GM08714 (cell line): ENCODE measurements around the gene PCK2.

ENCODE experiments used
- H3K4me3 ChIP-seq: fragments of 200-500 bp; sonication (Bioruptor generic); 2 replicates; pipeline ENCODE4 v1.5.1; 2014; ENCODE audit warnings: mild to moderate bottlenecking, low read length, inconsistent platforms
- ZNF274 ChIP-seq: IDR thresholded peaks from 2 replicates; pipeline ENCODE4 v1.6.1; 2012; ENCODE audit warnings: mild to moderate bottlenecking, low read depth, low read length

PCK2 gene

GRCh38 chr14:24136684-24137528 lies 42.8 kb downstream of the PCK2 start:
- H3K4me3 ChIP-seq, result peak overlapping the region; percentile 69
- no peak for TF ChIP-seq ZNF274

DNA sequence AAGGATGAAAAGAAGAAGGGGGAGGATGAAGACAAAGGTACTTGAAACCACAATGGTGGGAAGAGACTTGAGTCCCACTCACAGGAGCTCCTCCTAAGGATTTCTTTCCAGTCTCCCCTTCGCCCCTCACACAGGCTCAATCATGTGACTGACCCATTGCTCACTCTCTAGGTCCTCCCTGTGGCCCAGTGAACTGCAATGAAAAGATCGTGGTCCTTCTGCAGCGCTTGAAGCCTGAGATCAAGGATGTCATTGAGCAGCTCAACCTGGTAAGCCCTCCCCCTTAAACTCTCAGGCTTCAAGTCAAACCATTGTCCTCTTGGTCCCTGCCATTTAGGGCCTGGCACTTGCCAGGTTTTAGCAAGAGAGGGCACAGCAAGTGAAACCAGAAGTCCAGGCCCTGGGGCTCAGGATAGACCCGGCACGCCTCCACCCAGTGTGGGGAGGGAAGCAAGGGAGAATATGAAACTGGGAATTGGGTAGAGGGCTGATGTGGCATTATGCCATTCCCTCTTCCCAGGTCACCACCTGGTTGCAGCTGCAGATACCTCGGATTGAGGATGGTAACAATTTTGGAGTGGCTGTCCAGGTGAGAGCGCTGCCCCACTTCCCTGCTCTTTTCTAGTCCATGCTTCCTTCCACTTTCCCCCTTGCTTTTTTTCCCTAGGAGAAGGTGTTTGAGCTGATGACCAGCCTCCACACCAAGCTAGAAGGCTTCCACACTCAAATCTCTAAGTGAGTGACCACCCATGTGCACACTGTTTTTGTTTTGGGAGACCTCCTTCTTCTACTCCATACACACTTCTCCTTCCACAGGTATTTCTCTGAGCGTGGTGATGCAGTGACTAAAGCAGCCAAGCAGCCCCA lies 43.7 kb downstream of the PCK2 start:
- no peak for TF ChIP-seq ZNF274
- H3K4me3 ChIP-seq, result peak overlapping the region; percentile 69; the same call in 1 of the 2 replicates

DNA sequence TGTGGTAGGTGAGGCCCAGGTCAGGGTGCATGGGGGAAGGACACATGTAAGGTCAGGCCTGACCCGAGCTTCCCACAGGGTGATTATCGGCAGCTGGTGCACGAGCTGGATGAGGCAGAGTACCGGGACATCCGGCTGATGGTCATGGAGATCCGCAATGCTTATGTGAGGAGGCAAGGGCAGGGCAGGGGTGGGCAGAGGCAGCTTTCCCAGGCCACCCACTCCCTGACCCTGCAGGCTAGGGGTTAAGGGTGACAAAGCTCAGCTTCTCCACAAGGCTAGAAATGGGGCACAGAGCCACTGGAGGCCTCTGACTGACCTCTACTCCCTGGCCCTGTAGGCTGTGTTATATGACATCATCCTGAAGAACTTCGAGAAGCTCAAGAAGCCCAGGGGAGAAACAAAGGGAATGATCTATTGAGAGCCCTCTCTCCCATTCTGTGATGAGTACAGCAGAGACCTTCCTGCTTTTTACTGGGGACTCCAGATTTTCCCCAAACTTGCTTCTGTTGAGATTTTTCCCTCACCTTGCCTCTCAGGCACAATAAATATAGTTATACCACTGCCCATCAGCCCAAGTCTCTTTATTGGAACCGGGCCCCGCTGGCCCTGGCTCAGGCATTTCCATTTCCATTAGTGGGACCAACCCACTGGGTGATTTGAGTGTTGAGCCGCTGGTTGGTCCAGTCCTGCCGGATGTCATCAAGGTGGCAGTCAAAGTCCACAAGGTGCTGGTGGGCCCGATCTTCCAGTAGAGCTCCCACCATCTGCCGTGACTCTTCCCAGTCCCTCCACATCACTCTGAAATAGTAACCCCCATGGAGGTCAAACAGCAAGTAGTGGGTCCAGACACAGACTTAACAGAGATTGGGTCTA lies 44.5 kb downstream of the PCK2 start:
- TF ChIP-seq ZNF274, result no peak
- no peak overlapping the region for H3K4me3 ChIP-seq

- no peak for TF ChIP-seq ZNF274
- H3K4me3 ChIP-seq, result peak overlapping the region; percentile 15; the same call in 1 of the 2 replicates
These were observed 45.3 kb downstream of the PCK2 start for GRCh38 chr14:24139272-24139934.

DNA sequence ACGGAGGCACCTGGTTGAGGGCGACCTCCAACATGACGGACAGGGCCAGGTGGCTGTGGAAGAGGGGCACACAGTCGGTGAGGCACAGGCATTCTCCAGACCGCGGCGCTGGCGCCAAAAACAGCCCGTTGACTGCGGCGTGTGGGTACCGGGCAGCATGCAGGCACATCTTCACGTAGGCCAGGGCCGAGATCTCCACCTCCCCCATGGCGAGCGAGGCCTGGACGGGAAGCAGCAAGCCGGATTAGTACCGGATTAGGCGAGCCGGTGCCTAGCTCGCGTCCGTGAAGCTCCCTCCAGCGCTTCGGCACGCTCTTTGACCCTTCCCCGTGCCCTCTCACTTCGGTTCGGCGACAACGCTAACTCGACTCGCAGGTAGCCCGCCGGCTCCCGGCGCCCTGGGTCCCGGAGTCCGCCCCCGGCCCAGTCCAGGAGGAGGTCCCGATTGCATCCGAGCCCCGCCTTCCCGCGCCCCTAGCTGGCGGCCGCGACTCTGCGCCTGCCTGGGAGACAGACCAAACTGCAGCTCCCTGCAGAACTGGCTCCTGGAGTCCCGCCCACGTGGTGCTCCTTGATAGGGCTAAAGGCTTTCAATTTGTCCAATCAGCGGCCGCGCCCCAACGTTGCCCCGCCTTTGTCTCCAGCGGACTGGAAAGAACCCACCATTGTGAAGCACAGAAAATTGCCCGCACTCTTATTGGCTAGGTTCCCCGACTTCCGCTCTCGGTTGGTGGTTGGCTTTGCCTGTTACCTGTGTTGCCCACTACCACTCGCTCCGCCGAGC lies 47.2 kb downstream of the PCK2 start, which contains the start of gene EMC9:
TSS of gene EMC9 (minus strand) at position 495 of the 784 bp plus-strand sequence. CDS start at position 208, 287 bp downstream.
- TF ChIP-seq ZNF274, result no peak
- peak within 1 kb of the TSS; percentile 93 for H3K4me3 ChIP-seq

DNA sequence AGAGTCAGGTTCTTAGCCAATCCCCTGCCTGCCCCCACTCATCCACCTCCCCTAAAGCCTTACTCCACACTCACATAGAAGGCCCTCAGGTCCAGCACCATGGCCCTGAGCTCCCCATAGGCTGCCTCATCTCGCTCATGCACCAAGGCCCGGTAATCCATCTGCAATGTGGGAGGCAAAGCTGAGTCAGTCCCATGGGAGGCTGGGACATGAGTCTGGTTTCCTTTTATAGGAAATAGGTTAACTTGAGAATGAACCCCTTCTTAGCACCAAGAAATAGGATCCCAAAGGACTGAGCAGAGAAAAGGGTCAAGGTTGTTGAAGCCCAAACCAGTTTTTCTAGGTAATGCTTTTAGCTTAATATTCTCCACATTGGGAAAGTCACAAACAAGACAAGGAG lies 49.4 kb downstream of the PCK2 start:
- TF ChIP-seq ZNF274, result no peak
- H3K4me3 ChIP-seq, result no peak overlapping the region

DNA sequence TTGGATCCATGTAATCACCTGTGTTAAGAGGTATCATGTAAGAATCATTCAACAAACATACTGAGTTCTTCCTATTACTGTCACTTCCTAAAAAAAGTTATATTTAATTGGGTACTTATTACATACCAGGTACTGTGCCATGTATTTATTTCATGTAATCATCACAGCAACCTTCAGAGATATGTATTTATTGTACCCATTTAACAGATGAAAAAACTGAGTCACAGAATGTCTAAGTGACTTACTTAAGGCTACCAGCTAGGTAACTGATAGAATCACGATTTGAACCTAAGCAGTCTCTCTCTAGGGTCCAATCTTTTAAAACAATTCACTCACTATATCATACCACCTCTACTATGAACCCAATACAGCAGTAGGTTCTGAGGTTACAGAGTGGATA lies 50.3 kb downstream of the PCK2 start:
- H3K4me3 ChIP-seq, result no peak overlapping the region; the same call in 1 of the 2 replicates
- TF ChIP-seq ZNF274, result no peak

DNA sequence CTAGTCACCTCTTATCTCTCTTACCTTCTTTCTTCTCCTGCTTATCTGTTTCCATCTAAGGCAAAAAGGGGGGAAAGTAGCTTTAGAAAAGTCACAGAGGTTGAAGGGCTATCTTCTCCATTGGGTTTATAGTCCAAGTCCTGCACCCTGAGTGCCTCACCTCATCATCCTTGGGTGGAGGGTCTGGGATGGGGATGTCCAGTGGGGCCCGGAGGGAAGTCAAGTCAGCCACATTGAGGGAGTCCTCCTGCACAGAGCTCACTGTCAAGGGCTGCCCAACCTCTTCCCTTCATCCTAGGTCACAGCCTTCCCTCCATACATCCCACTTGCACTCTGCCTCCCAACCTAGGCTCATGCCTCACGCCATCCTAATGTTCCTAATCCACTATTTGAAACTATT lies 51.1 kb downstream of the PCK2 start:
- TF ChIP-seq ZNF274, result no peak
- H3K4me3 ChIP-seq, result peak overlapping the region; percentile 96

DNA sequence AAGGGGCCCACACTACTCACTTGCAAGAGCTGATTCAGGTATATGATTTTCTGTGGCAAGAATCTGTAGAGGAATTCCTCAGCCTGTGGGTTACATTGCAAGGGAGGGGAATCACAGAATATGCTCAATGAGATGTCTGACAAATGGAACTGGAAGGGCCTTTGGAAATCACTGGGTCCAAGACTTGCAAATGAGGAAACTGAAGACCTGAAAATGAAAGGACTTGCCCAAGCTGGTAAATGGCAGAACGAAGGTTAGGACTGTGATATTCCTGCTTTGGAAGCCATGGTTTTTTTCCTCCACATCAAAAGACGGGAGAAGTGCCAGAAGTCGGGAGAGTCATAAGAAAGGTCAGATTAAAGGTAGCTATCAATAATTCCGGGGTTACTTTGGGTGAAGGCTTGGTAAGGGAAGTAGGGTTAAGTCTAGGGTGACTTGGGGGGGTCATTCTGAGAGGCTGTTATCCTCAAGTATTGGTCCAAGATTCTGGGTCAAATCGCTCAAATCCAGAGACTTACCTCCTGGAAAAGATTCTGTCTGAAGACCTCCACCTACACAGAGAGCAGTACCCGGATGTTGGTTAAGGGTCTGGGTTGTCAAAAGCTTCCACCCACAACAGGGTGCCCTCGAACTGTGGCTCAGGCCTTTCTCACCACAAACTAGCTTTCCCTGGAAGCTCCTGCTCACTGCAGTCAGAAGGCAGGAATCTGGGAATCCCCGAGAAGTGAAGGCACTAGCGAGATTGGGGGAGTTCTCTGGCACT lies 51.8 kb downstream of the PCK2 start:
- TF ChIP-seq ZNF274, result no peak
- peak overlapping the region; percentile 96 for H3K4me3 ChIP-seq

DNA sequence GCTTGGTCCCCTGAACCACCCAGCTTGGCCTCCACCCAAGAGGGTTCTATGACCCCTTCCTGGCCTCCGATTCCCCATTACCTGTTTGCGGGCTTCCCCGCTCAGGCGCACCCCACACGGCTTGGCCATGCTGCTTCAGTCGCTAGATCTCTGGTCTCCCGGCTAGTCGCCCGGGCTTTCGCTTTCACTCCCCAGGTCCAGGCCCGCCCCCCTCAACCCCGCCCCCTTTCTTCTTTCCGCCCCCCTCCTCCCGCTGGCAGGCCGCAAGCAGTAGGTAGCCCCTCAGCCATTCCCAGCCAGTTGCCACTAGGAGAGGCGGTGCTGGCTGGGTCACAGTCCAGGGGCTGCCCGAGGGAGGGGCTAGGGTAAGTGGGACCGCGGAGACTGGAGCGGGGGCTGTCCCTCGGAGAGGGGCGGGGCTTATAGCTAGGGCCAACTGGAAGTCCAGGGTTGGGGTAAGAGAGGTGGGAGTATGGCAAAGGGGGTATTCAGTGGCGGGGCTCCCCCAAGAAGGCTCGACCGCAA lies 52.4 kb downstream of the PCK2 start, which contains the start of gene PSME2:
TSS of gene PSME2 (minus strand) at position 158 of the 525 bp plus-strand sequence. CDS start at position 129, 29 bp downstream.
- no peak for TF ChIP-seq ZNF274
- peak within 1 kb of the TSS; percentile 96 for H3K4me3 ChIP-seq

DNA sequence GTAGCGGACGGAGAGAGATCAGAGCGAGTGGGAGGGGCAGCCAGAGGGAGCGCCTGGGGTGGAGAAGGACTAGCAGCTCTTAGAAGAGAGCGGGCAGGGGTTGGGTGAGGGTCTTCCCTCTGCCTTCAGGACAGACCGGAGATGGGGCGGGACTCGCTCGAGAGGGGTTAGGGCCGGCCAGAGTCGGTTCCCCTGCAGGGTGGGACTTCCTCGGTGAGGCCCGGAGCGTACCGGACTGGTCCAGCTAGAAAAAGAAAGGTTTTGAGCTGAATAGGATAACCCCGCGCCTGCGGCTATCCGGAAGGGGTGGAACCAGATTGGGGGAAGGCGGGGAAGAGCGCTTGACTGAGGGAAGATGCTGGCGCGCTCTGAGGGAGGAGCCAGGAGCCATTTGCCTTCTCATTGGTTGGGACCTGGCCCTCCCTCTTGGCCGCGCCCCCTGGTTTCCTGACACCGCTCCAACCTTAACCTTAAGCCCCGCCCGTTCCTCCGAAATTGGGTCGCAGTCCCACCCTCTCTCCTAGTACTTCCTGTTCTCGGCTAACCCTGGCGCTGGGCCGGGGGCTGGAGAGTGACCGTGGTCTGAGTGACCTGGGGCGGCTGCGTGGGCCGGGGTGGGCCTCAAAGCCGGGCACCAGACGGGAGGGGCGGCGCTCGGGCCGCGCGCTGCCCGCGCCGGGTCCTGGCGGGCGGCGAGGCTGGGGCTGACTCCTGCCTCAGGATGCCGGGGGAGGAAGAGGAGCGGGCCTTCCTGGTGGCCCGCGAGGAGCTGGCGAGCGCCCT lies 53.1 kb downstream of the PCK2 start, which contains the start of gene RNF31:
TSS of gene RNF31 (plus strand) at position 521 of the 783 bp plus-strand sequence. CDS start at position 722, 201 bp downstream.
- peak within 1 kb of the TSS; percentile 96 for H3K4me3 ChIP-seq
- TF ChIP-seq ZNF274, result no peak
